OCI-LY1 (cell line): ENCODE data around the gene FIG4.
"Not testable (repeated sequence)": the region's sequence is repeated elsewhere in the genome, so short reads cannot be mapped to it uniquely, and the experiment has no call there.

Experiments used
- H2AFZ ChIP-seq: fragments of 200-600 bp; sonication (generic), shearing (Covaris generic); 2 replicates; pipeline ENCODE4 v1.6.0; 2014; ENCODE audit warnings: antibody characterized with exemption, mild to moderate bottlenecking, low read length
- H3F3A ChIP-seq: fragments of 200-600 bp; sonication (generic), shearing (Covaris generic); 2 replicates; pipeline ENCODE4 v1.6.0; 2014; ENCODE audit warnings: mild to moderate bottlenecking, antibody characterized with exemption, low read length, moderate library complexity; ENCODE audit not compliant: insufficient read depth
- H3K27ac ChIP-seq: fragments of 200-600 bp; sonication (generic); 2 replicates; pipeline ENCODE4 v1.5.1; 2014; ENCODE audit warnings: low read length, mixed run types, mild to moderate bottlenecking, low read depth; ENCODE audit not compliant: poor library complexity, severe bottlenecking
- H3K27me3 ChIP-seq: fragments of 200-600 bp; sonication (generic); 2 replicates; pipeline ENCODE4 v1.6.0; 2014; ENCODE audit warnings: antibody characterized with exemption, mild to moderate bottlenecking, low read length, moderate library complexity; ENCODE audit not compliant: insufficient read depth
- H3K36me3 ChIP-seq: fragments of 200-600 bp; sonication (generic); 2 replicates; pipeline ENCODE4 v1.6.1; 2014; ENCODE audit warnings: mild to moderate bottlenecking, antibody characterized with exemption, low read length, moderate library complexity, mixed read lengths; ENCODE audit not compliant: insufficient read depth
- H3K4me1 ChIP-seq: fragments of 200-600 bp; sonication (generic); 2 replicates; pipeline ENCODE4 v1.5.1; 2014; ENCODE audit warnings: mild to moderate bottlenecking, low read length, moderate library complexity; ENCODE audit not compliant: insufficient read depth, severe bottlenecking
- H3K4me2 ChIP-seq: fragments of 200-600 bp; sonication (generic), shearing (Covaris generic); 2 replicates; pipeline ENCODE4 v1.6.1; 2014; ENCODE audit warnings: low read length
- H3K4me3 ChIP-seq: fragments of 200-600 bp; sonication (generic); 2 replicates; pipeline ENCODE4 v1.5.1; 2014; ENCODE audit warnings: low read length, low read depth, mild to moderate bottlenecking, mixed read lengths; ENCODE audit not compliant: poor library complexity, severe bottlenecking
- H3K79me2 ChIP-seq: fragments of 200-600 bp; shearing (Covaris generic); 2 replicates; pipeline ENCODE4 v1.6.1; 2016; ENCODE audit warnings: mixed run types, low read length, mixed read lengths; ENCODE audit not compliant: insufficient read depth
- H3K9ac ChIP-seq: fragments of 200-600 bp; sonication (generic), shearing (Covaris generic); 2 replicates; pipeline ENCODE4 v1.6.1; 2014; ENCODE audit warnings: mild to moderate bottlenecking, low read length, mixed read lengths
- H3K9me2 ChIP-seq: fragments of 200-600 bp; sonication (generic), shearing (Covaris generic); 2 replicates; pipeline ENCODE4 v1.6.1; 2014; ENCODE audit warnings: low read depth, mild to moderate bottlenecking, low read length, mixed read lengths
- H3K9me3 ChIP-seq: fragments of 200-600 bp; shearing (Covaris generic); 2 replicates; pipeline ENCODE4 v1.6.1; 2014; ENCODE audit warnings: low read length, mixed read lengths
- H4K20me1 ChIP-seq: fragments of 200-600 bp; sonication (generic), shearing (Covaris generic); 2 replicates; pipeline ENCODE4 v1.6.0; 2016; ENCODE audit warnings: mild to moderate bottlenecking, low read length; ENCODE audit not compliant: insufficient read depth
- EZH2 ChIP-seq: fragments of 200-600 bp; sonication (generic), shearing (Covaris generic); IDR thresholded peaks from 2 replicates; pipeline ENCODE4 v1.8.0; 2017; ENCODE audit warnings: borderline replicate concordance, mixed run types, mild to moderate bottlenecking, antibody characterized with exemption, low read length, moderate library complexity, mixed read lengths
- TF ChIP-seq, protein P1 (sequence below): fragments of 200-600 bp; sonication (generic), shearing (Covaris generic); IDR thresholded peaks from 2 replicates; pipeline ENCODE4 v1.5.1; 2017; ENCODE audit warnings: mild to moderate bottlenecking, antibody characterized with exemption, low read length, moderate library complexity, mixed read lengths

Gene FIG4

DNA sequence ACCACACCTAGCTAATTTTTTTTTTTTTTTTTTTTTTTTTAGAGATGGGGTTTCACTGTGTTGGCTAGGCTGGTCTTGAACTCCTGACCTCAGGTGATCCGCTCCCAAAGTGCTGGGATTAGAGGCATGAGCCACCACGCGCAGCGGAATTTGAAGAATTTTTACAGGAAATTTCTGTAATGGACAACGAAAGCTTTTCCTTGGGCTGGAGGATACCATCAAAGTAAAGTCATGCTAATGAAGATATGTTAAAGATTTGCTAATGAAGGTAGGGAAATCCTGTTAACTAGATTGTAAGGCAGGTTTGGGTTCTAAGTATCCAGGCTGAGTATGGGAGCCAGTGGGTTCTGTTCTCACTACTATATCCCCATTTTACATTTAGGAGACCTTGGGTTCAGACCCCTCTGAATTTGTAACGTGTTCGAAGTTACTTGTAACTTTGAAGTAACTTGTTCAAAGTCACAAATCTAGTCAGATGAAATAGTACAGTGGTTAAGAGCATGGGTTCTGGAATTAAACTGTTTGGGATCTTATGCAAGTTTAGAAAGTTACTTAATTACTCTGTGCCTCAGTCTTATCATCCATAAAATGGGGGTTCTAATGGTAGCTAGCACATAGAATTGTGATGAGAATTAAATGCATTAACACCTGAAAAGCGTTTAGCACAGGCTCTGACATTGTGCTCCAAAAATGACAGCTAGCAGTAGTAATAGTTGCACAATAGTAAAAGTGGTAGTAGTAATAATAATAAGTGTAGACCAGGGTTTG lies 163.6 kb downstream of the FIG4 start:
- no peak overlapping the region for H3K4me2 ChIP-seq
- no peak overlapping the region for H3K4me3 ChIP-seq
- H3F3A ChIP-seq: no peaks in the 10 kb centered on the region
- H3K27ac ChIP-seq: no peak overlapping the region
- H3K9me3 ChIP-seq: no peaks in the 10 kb centered on the region
- H3K27me3 ChIP-seq: no peaks in the 10 kb centered on the region
- H4K20me1 ChIP-seq: no peaks in the 10 kb centered on the region
- H3K4me1 ChIP-seq: no peaks in the 10 kb centered on the region
- no peak overlapping the region for H3K9ac ChIP-seq
- H3K36me3 ChIP-seq: no peaks in the 10 kb centered on the region
- H2AFZ ChIP-seq: no peak overlapping the region
- no peaks in the 10 kb centered on the region for H3K79me2 ChIP-seq
- no peak for TF ChIP-seq EZH2
- TF ChIP-seq, protein P1, sequence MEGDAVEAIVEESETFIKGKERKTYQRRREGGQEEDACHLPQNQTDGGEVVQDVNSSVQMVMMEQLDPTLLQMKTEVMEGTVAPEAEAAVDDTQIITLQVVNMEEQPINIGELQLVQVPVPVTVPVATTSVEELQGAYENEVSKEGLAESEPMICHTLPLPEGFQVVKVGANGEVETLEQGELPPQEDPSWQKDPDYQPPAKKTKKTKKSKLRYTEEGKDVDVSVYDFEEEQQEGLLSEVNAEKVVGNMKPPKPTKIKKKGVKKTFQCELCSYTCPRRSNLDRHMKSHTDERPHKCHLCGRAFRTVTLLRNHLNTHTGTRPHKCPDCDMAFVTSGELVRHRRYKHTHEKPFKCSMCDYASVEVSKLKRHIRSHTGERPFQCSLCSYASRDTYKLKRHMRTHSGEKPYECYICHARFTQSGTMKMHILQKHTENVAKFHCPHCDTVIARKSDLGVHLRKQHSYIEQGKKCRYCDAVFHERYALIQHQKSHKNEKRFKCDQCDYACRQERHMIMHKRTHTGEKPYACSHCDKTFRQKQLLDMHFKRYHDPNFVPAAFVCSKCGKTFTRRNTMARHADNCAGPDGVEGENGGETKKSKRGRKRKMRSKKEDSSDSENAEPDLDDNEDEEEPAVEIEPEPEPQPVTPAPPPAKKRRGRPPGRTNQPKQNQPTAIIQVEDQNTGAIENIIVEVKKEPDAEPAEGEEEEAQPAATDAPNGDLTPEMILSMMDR: no peak
- H3K9me2 ChIP-seq: no peaks in the 10 kb centered on the region

DNA sequence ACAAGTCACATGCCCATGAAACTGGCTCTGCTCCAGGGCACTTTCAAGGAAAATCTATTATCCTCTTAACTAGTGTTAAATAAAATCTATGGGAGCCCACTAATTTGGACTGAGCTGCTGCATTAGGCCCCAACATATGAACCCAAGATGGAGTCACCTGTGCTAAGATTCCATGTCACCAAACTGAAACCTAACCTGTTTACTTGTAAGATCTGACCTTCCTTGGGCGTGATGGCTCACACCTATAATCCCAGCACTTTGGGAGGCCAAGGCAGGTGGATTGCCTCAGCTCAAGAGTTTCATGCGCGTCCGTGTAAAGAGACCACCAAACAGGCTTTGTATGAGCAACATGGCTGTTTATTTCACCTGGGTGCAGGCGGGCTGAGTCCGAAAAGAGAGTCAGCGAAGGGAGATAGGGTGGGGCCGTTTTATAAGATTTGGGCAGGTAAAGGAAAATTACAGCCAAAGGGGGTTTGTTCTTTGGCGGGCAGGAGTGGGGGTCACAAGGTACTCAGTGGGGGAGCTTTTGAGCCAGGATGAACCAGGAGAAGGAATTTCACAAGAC lies 164.5 kb downstream of the FIG4 start:
- not testable (repeated sequence) for H3K4me1 ChIP-seq, H2AFZ ChIP-seq, H3K9me2 ChIP-seq, H3K4me2 ChIP-seq, H3K36me3 ChIP-seq, H3K79me2 ChIP-seq, H3K4me3 ChIP-seq, H3K27me3 ChIP-seq, H3K9ac ChIP-seq, H3K9me3 ChIP-seq, H4K20me1 ChIP-seq, H3K27ac ChIP-seq, H3F3A ChIP-seq

DNA sequence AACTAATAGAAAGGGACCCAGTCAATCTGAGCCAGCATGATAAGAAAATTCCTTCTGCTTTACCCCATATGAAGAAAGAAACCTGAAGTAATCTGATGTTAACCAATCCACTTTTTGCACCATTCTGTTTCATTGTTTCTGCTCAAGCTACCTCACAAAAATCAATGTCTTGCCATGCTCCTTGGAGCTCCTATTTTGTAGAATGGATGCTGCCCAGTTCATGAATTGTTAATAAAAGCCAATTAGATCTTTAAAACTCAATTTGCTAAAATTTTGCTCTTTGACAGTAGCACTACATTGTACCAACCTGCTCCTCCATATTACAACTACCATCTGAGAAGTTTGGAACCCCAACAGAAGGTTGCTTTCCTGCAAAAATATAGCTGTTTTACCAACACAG lies 170.8 kb downstream of the FIG4 start:
- no peaks in the 10 kb centered on the region for H4K20me1 ChIP-seq
- H3K27me3 ChIP-seq: no peaks in the 10 kb centered on the region
- H3F3A ChIP-seq: no peaks in the 10 kb centered on the region
- H3K36me3 ChIP-seq: no peaks in the 10 kb centered on the region
- H3K9me2 ChIP-seq: no peaks in the 10 kb centered on the region
- TF ChIP-seq, protein P1: no peak
- TF ChIP-seq EZH2: no peak
- no peaks in the 10 kb centered on the region for H3K4me1 ChIP-seq
- no peak overlapping the region for H3K9ac ChIP-seq
- H3K4me3 ChIP-seq: no peak overlapping the region
- H3K4me2 ChIP-seq: no peak overlapping the region
- no peak overlapping the region for H3K27ac ChIP-seq
- no peaks in the 10 kb centered on the region for H3K9me3 ChIP-seq
- no peak overlapping the region for H2AFZ ChIP-seq
- no peaks in the 10 kb centered on the region for H3K79me2 ChIP-seq

DNA sequence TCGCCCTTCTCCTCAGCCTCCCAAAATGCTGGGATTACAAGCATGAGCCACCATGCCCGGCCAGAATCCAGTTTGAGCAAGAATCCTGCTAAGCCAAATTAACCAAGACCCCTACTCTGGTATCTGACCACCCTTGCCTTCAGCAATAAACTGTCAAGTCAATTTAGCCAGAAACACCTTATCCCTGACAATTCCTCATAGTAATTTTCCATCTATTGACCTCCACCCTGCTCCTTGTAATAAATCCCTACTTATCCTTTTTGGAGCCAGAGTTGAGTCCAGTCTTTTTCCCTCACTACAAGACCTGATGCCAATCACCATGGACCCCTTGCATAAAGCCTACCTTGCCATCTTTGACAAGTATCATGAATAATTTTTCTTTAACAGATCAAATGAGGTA lies 173.0 kb downstream of the FIG4 start:
- H2AFZ ChIP-seq: no peak overlapping the region
- TF ChIP-seq EZH2: no peak
- TF ChIP-seq, protein P1: no peak
- H3K4me3 ChIP-seq: no peak overlapping the region
- no peaks in the 10 kb centered on the region for H3K27me3 ChIP-seq
- no peaks in the 10 kb centered on the region for H3K4me1 ChIP-seq
- H3K9me2 ChIP-seq: no peaks in the 10 kb centered on the region
- H3K36me3 ChIP-seq: no peaks in the 10 kb centered on the region
- no peaks in the 10 kb centered on the region for H3F3A ChIP-seq
- H3K4me2 ChIP-seq: no peak overlapping the region
- H3K79me2 ChIP-seq: no peaks in the 10 kb centered on the region
- no peak overlapping the region for H3K9ac ChIP-seq
- H3K9me3 ChIP-seq: no peaks in the 10 kb centered on the region
- H3K27ac ChIP-seq: no peak overlapping the region
- H4K20me1 ChIP-seq: no peaks in the 10 kb centered on the region
